HG03196 (cell line): ENCODE measurements around the gene FAM163A.
"Not testable (repeated sequence)": the region's sequence is repeated elsewhere in the genome, so short reads cannot be mapped to it uniquely, and the experiment has no call there.

ENCODE experiments used
- ATAC-seq: cut with Tn5 transposase; IDR thresholded peaks from one replicate; pipeline ENCODE4 v1.9.1; 2021; ENCODE audit not compliant: unreplicated experiment

FAM163A gene

DNA sequence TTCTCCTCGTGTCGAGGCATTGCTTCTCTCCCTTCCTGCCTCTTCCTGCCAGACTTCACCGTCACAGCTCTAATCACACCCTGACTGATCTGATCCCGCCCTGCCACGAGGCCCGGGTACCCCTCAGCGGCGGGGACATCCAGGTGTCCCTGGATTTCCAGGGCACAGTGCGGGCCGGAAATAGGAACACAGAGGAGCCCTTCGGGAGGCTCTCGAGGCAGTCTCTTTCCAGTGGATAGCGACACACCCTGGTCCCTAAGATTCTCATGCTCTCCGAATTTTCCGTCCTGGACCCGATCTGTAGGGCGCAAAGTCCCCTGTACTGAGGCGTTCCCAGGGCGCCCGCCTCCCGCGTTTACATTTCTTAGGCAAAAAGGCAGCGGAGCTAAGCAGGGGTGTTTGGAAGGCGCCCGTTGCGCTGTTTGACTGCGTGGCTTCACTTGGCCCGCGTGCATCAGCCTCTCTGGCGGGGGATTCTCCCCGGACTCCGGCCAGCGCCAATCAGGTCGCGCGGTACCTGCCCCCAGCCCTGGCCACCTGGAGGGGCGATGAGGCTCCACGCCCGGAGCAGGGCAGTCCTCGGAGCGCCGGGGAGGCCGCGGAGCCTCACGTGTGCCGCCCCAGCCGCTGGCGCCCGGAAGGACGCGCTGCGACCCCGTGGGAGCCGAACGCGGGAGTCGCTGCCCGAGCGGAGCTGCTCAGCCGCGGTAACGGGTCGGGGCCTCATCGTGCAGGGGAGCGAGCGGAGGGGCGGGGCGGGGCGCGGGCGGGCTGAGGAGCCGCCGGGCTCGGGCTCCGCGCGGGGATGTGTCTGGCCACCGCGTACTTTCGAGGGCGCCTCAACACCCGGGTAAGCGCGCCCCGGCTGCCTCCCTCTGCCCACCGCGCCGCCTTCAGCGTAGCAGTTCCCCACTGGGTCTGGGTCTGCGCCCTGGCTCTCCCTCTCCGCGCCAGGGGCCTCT lies at the start of gene FAM163A:
Gene FAM163A (plus strand): TSS at position 575 of the 962 bp plus-strand sequence. CDS start 69,807 bp downstream, outside the sequence.
- no peak for ATAC-seq

DNA sequence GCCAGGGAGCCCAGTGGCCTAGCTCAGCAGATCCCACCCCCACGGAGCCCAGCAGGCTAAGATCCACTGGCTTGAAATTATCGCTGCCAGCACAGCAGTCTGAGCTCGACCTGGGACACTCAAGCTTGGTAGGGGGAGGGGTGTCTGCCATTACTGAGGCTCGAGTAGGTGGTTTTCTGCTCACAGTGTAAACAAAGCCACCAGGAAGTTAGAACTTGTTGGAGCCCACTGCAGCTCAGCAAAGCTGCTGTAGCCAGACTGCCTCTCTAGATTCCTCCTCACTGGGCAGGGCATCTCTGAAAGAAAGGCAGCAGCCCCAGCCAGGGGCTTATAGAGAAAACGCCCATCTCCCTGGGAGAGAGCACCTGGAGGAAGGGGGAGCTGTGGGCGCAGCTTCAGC lies 48.6 kb upstream of the FAM163A start:
- ATAC-seq, result not testable (repeated sequence)

DNA sequence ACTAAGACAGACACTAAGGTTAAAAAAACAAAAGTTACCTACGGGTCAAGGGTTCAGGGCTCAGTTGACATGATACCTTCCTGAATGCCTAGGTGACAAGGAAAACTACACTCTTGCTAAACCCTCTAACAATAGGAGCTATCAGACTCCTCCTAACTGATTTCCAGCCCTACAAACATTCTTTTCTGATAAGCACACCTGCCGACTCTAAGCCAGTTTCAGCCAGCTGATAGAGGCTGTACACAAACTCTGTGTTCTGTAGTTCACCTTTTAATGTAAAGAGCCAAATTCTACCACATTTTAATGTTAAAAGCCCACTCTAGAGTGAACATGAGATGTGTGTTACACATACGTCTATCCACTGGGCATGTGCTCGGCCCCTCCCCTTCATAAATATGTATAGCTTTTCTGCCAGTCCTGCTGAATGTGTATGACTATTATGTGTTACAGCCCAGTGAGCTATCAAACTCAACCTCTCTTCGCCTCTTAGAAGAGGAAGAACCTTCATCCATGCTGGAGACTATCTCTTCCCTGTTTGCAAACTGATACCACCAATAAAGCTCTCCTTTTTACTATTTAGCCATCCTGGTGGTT lies 40.0 kb upstream of the FAM163A start:
- no peak for ATAC-seq

DNA sequence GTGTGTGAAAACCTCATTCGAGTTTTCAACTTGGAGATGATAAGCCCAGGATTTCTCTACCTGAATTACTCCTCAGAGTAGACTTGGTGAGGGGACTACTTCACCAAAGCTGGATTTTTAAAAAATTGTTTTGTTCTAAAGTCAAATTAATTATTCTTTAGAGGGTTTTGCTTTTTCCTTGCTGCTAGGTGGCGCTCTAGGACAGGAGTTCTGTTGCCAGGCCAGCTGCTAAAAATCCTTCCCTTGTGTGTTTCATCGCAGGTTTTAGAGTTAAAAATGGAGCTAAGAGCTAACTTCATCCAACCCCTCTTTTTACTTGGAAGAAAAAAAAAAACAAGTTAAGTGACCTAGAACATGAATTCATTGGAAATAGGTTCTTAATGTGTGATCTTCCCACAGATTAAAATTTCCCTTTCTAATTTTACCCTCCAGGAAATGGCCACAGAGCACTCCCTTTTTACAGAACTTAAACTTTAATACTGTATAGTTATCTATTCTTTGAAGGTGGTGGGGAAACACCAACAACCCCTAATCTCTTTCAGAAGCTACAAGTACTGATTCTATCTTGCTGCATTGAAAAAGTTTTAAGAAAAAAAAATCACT lies 36.7 kb upstream of the FAM163A start:
- no peak for ATAC-seq

DNA sequence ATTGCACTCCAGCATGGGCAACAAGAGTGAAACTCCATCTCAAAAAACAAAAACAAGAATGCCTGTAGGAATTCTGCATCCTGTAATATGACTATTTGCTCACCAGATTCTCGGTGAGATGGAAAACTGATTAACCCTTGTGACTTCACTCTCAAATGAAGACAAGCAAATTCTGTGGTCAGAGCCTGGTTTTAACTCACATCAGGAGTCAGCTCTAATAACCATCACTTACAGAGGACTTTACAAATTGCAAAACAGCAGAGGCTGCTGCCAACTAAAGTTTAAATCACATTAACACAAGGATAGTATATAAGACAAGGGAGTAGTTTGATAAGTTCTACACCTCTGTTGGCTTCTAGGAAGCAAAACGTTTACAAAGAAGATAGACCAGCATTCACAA lies 35.7 kb upstream of the FAM163A start:
- ATAC-seq, result no peak

DNA sequence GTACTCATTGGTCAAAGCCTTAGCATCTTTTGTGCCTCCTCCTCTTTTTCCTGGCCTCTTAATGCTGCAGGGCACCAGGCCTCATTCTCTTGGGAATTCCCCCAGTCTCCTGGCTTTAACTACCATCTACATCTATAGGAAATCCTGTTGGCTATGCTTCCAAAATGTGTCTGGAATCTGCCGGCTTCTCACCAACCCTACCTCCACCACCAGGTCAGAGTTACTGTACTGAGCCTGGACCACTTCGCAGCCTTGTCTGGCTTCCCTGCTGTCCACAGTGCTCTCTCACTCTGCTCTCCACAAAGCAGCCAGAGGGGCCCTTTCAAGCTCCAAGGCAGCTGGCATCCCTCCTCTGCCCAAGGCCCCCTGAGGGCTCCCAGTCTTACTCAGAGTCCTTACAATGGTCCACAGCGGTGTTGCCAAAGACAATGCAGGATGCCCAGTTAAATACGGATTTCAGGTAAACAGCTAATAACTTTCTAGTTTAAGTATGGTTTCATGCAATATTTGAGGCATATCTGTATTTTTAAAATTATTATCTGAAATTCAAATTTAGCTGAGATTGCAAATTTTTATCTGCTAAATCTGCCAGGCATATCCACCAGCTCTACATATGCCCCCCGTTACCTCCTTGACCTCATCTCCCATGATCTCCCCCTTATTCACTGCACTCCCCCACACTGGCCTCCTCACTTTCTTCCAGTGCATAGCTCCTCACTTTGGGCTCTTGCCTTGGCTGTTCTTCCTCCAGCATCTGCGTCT lies 34.5 kb upstream of the FAM163A start:
- no peak for ATAC-seq

DNA sequence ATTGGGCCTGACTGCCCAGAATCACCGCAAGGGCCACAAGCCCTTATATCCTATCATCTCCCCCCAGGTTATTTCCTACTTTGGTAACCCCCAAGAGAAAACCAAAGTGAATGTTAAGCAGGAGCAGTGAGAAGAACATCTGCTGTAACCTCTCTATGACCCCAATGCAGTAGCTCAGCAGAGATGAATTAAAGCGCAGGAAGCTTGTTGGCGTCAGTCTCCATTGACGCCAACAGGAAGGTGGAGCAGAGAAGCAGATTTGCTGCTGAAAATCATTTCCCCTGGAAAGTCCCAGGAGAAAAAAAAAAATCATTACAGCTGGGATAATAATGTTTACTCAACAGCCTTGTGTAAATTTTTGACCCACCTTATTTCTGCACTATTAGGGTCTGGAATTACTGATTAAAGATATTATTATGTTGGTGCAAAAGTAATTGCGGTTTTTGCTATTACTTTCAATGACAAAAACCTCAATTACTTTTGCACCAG lies 33.2 kb upstream of the FAM163A start:
- ATAC-seq, result peak; percentile 76

DNA sequence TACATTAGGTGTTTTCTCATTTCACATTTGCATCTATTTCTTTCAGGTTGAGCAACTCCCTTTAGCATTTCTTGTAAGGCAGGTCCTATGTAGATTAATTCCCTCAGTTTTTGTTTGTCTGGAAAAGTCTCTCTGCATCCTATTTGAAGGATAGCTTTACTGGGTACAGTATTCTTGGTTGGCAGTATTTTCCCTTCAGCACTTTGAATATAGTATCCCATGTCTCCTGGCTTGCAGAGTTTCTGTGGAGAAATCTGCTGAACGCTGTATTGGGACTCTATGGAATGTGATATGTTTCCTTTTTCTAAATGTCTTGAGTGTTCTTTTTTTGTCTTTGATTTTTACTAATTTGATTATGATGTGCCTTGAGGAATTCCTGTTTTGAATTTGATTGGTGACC lies 28.9 kb upstream of the FAM163A start:
- no peak for ATAC-seq

DNA sequence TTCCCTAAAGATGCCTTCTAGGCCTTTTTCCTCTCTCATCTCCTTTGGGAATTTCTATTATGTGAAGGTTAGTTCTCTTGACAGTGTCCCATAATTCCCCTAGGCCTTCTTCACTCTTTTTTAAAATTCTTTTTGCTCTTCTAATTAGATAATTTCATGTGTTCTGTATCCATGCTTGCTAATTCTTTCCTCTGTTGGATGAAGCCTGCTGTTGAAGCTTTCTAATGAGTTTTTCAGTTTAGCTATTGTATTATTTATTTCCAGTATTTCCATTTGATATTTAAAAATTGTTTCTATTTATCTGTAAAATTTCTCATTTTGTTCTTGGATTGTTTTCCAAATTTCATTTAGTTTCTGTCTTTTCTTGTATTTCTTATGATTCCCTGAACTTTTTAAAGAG lies 28.5 kb upstream of the FAM163A start:
- no peak for ATAC-seq

DNA sequence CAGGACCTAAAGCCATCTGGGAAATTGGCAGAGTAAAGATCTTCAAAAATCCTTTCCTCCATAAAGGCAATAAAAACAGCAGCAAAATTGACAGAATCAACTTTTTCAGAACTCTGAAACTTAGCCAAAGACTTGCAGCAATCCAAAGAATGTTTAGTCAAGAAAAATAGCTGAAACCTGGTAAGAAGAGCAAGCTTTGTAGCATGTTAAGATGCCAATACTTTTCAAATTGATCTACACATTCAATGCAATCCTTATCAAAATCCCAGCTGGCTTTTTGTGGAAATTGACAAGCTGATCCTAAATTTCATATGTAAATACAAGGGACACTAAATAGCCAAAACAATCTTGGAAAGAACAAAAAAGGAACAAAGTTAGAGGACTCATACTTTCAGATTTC lies 23.8 kb upstream of the FAM163A start:
- ATAC-seq, result no peak

DNA sequence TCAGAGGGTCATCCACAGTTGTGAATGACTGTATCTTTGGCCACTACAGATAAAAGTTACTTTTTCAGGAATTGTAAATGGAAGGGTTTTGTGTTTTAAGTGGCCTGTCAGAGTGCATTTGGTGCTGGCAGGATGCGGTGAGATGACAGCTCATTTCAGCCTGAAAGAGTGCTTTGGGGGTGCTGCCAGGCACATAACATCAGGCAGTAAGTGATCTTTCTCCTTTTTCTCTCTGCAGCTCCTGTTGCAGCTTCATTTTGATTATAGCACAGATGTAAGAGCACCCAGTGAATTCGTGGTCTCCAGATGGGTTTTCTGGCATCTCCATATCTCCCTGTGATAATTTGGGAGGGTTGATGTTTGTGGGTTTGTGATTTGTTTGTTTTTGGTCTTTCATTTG lies 14.8 kb upstream of the FAM163A start:
- no peak for ATAC-seq

DNA sequence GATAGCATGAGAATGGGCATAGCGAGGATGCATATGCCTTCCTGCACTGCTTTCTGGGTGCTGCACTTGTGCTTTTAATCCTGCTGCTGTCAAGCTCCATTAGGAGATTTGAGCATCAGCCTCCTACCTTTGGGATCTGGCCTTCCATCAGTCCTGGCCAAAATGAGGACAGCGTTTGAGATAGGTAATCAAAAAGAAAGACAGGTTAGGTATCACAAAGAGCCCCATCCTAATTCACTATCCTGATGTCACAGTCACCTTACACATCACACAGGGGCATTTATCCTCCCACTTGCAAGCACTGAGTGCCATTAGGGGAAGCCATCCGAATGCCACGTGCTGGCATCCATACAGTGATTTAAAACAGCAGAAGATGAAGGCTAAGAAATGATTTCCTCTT lies 13.2 kb upstream of the FAM163A start:
- ATAC-seq, result no peak

DNA sequence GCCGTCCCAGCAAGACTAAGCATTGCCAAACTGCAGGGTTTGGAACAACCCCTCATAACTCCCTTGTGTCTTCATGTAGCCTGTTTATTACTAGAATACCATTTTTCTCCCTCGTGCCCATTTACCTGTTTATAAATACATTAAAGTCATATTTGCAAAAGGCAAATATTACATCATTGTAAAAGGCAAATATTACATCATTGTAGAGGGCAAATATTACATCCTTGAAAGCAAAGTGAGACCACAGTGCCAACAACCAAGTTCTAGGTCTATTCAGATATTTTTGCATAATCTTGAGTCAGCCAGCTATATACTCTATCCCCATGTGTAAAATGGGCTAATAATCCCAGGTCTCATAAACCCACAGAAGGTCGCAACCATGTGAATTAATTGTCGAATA lies 11.4 kb upstream of the FAM163A start:
- no peak for ATAC-seq

DNA sequence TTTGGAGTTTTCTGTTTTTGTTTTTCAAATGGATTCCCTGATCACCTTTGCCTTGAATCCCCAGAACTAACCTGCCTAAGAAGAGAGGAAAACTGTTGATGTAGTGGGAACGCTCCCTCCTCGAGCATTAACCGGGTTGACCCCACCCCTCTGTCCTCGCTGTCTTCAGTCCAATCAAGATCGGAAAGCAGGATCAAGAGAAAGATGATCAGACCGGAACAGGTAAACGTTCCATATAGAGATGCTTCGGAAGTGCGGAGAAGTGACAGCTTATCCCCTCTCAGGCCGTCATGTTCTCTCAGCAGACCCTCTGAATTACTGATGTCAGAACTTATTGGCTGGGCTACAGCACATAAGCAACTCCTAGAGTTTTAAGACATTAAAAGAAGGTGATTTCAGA lies 800 bp upstream of the FAM163A start:
- ATAC-seq, result no peak

DNA sequence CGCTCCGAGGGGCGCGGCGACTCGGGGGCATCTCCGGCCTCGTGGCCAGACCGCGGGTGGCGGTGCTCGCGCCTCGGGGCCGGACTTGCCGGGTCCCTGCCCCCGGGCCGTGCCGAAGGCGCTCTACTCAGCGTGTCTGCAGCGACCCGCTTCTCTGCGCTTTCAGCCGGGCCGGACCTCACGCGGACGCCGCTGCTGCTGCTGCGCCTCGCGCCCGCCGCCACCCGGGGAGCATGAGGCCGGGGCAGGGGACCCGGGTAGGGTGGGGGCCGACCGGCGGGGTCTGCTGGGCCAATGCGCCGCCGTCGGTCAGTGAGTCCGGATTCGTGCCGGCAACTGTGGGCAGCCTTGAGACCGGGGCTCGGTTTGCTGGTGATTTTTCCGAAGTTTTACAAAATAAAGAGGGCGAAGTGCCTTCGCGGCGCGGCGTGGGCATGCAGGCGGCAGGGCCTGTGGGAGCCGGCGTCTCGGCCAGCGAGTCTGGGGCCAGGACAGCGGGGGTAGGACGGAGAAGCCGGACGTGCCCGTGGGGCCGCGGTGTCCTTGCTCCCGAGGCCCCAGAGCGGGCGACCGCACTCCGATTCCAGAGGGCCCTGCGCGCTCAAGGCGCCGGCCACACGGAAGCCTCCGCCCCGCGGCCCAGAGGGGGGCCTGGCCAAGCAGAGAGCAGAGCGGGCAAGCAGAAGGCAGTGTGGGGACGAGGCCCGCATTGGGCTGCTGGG lies 749 bp downstream of the FAM163A start:
- no peak for ATAC-seq

DNA sequence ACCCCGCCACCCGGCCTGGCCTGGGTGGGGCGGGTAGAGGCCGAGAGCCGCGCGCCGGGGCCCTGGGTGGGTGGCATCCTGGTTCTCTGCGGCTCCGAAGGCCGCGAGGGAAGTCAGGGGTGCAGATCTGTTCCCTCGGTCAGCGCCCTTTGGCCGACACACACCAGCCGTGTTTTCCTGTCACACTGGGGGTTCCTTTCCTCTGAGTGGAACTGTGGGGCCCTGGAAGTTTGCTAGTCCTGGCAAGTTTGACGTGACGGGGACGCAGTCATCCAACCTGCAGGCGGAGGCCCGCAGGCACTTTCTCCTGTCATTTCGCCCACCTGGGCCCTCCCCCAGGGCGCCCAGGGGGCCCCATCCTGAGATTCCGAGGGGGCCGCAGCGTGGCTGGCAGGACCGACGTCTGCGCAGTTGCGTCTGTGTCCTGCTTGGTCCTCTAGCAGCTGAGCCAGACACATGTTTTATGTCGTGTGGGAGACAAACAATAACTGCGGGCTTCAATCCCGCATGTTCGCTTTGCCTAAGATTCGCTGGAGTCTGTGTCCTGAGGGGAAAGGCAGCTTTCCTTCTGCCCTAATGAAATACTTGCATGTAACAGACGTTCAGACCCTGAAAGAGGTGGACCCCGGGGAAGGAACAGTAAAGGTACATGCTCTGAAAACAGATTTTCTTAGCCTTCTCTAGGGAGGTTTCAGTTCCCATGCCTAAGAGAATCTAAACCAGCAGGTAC lies 1.5 kb downstream of the FAM163A start:
- ATAC-seq, result no peak

DNA sequence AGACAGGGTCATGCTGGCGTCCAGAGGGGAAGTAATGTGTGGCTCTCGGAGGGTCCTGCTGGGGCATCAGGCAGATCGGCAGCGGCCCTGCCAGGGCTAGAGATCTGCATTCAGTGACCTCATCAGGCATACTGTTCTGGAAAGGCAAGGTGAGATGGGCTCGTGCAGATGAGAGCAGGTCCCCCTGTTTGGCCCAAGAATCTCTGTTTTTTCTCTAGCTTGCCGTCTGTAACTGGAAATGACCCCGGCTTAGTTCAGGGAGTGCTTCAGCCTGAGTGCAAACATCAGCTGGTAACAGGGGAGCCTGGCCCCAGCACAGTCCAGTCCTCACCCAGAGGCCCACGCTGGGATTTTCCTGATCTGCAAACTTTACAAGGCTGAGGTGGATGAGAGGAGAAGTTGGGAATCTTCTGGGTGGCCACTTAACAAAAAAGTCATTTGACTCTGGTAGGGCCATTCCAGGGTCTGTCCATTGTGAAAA lies 2.1 kb downstream of the FAM163A start:
- ATAC-seq, result no peak

DNA sequence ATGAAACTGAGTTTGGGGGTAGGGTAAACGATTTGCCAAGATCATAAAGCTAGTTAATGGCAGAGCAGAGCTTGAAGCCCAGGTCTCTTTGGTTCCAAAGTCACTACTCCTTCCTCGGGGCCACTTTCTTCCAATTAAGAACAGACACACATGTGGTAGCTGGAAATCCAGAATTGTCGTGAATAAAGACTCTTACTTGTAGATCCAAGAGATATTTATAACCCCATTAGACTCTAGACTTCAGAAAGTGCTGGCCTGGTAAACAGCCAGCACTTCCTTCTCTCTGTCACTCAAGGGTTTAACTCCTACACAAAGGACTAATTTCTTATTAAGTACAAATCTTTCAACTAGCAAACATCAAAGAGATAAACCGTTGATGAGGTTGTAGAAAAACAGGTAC lies 2.7 kb downstream of the FAM163A start:
- no peak for ATAC-seq

DNA sequence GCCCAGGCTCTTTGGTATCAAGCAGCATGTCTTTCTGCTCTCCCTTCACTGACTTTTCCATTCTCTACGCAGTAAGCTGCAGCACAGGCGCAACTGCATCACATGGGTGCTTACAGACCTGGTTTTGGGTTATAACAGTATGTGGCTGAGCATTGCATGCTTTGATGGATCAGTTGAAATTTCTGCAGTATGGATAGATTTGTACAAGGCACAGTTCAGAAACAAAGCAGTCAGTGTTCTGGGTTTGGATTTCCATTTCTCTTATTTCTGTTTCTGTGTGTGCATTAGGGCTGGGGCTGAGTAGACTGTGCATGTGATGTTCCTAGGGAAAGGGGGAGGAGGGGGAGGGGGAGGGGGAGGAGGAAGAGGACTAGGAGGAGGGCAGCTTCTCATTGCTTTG lies 4.5 kb downstream of the FAM163A start:
- ATAC-seq, result no peak

DNA sequence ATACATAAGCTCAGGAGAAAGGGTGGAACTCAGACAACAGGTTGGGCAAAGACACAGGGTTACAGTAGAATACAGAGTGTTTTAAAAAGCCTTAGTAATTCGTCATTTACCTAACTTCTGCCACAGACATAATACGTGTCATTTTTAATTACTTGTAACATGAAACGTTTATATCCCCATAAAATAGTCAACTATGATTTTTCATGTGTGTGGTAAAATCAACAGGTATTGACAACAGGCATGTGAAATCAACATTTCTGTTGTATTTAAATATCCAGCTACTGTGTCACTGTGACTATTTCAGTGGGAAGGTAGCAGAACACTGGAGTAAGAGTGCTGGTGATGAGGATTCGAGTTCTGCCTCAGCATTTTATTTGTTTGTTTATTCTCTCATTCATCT lies 5.7 kb downstream of the FAM163A start:
- ATAC-seq, result no peak
